ENCODE results near the gene FAM110D.

FAM110D gene

DNA sequence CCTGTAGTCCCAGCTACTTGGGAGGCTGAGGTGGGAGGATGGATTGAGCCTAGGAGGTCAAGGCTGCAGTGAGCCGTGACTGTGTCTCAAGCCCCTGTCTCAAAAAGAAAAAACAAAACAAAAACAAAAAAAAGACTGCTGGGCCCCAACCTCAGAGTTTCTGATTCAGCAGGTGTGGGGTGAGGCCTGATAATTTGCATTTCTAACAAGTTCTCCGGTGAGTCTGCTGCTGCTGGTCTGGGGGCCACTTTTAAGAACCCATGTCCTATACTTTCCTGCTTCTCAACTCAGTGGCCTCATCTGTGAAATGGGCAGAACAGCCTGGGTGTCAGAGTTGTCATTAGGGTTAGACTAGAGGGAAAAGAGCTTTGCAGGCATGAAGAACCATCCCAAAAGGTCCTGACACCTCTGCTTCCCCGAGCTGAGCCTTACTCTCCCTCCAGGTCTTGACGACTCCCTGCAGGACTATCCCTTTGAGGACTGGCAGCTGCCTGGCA is 21.2 kb downstream of the FAM110D start:
- no peak for TF ChIP-seq FOXM1 (IDR thresholded peaks at IDR 0.05; ENCODE audit: borderline replicate concordance)
- DNase-seq (ENCODE audit: extremely low spot score): no peak
- POLR2A ChIA-PET: interaction anchor here (2.2 to 4.0 kb wide), 2 partner anchors 10 to 54 kb away, joined by 6 to 15 read pairs; partner anchors contain the start of genes CEP85 and ZNF593
- CTCF ChIA-PET: no interaction called here

DNA sequence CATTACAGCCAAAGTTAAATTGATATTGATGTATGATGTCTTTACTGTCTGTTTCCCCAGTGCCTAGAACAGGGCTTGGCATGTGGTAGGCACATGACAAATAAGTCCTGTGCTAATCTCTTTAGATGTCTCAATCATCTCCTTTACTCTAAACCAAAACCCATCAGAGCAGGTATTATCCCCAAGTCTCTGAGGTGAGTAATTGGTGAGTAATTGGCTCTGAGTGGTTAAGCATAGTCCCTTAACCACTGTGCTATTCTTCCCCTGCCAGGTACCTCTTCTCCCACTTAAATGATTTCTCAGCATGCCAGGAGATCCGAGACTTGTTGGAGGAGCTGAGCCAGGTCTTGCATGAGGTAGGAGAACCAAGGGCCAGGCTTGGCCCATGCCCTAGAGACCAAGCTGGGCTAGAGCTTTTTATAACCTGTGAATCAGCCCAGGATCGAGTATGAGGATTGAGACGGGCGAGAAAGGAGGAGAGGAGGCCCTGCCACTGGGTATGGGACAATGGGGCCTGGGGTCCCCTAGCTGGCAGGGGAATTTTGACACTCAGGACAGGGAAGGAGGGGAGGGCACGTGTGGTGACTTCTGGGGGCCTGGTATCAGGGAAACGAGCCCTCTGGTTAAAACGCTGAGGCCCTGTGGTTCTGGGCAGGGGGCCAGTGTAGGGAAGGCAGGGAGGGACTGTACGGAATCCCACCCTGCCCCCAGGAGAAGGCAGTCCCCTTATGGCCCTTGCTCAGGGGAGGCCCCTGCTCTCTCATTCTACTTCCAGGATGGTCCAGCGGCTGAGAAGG is 22.9 kb downstream of the FAM110D start:
- TF ChIP-seq FOXK2 (IDR thresholded peaks at IDR 0.05) (no peak), LEF1 (IDR thresholded peaks at IDR 0.05; ENCODE audit: borderline replicate concordance) (no peak), ZNF384 (IDR thresholded peaks at IDR 0.05) (no peak), BHLHE40 (IDR thresholded peaks at IDR 0.05; ENCODE audit: borderline replicate concordance) (no peak), FOXM1 (IDR thresholded peaks at IDR 0.05; ENCODE audit: borderline replicate concordance) (no peak), SP1 (IDR thresholded peaks at IDR 0.05) (no peak), NFRKB (IDR thresholded peaks at IDR 0.05) (no peak), HDGF (IDR thresholded peaks at IDR 0.05; ENCODE audit: borderline replicate concordance) (no peak), ELF4 (IDR thresholded peaks at IDR 0.05) (no peak), FOXA1 (IDR thresholded peaks at IDR 0.05) (no peak), CTBP1 (IDR thresholded peaks at IDR 0.05; ENCODE audit: borderline replicate concordance) (no peak), SUZ12 (IDR thresholded peaks at IDR 0.05) (no peak), TARDBP (IDR thresholded peaks at IDR 0.05) (no peak), ARNT (IDR thresholded peaks at IDR 0.05) (no peak)
- TF ChIP-seq, protein P1, sequence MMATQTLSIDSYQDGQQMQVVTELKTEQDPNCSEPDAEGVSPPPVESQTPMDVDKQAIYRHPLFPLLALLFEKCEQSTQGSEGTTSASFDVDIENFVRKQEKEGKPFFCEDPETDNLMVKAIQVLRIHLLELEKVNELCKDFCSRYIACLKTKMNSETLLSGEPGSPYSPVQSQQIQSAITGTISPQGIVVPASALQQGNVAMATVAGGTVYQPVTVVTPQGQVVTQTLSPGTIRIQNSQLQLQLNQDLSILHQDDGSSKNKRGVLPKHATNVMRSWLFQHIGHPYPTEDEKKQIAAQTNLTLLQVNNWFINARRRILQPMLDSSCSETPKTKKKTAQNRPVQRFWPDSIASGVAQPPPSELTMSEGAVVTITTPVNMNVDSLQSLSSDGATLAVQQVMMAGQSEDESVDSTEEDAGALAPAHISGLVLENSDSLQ (IDR thresholded peaks at IDR 0.05): no peak
- ChIA-PET CTCF (interaction anchor here (1.0 kb wide), 1 partner anchor 52 kb away, joined by 3 read pairs; the partner anchor contains the start of gene CEP85), POLR2A (interaction anchor here (1.6 to 4.0 kb wide), 2 partner anchors 12 kb away, joined by 5 to 15 read pairs; partner anchors contain the start of gene ZNF593)
- no peak for DNase-seq (ENCODE audit: extremely low spot score)

DNA sequence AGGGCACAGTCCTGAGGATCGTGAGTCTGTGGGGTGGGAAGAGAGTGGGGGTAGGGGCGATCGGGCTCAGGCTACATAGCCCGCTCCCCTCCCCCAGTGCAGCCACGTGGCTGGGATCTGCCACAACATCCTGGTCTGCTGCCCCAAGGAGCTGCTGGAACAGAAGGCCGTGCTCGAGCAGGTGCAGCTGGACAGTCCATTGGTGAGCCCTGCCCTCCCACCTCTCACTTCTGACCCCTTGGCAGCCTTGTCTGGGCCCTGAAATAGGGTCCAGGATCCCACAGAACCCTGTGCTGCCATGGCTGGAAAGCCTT is 23.5 kb downstream of the FAM110D start:
- ChIA-PET CTCF (no interaction called here), POLR2A (interaction anchor here (1.6 kb wide), 1 partner anchor 12 kb away, joined by 5 read pairs; the partner anchor contains the start of gene ZNF593)
- no peak for TF ChIP-seq CTBP1 (IDR thresholded peaks at IDR 0.05; ENCODE audit: borderline replicate concordance)
- TF ChIP-seq ELF4 (IDR thresholded peaks at IDR 0.05): no peak
- no peak for TF ChIP-seq ZNF384 (IDR thresholded peaks at IDR 0.05)
- TF ChIP-seq NFRKB (IDR thresholded peaks at IDR 0.05): no peak
- no peak for DNase-seq (ENCODE audit: extremely low spot score)

DNA sequence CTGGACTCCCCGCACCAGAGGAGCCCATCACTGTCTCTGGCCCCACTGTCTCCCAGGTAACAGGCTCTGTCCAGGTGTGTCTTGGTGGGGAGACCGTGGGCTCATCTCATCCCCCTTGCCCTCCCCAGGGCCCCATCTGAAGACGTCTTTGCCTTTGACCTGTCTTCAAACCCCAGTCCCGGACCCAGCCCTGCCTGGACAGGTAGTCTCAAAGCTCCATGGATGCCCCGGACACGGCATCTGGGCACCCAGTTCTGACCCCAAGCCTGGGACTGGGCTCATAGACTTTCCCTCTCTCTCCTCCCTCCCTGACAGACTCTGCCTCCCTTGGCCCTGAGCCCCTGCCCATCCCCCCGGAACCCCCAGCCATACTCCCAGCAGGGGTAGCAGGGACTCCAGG is 25.2 kb downstream of the FAM110D start:
- POLR2A ChIA-PET: no interaction called here
- DNase-seq (ENCODE audit: extremely low spot score): no peak
- no peak for TF ChIP-seq SUZ12 (IDR thresholded peaks at IDR 0.05)
- no peak for TF ChIP-seq FOXM1 (IDR thresholded peaks at IDR 0.05; ENCODE audit: borderline replicate concordance)
- TF ChIP-seq LEF1 (IDR thresholded peaks at IDR 0.05; ENCODE audit: borderline replicate concordance): no peak
- no peak for TF ChIP-seq L3MBTL2 (conservative IDR thresholded peaks at IDR 0.05)
- TF ChIP-seq FOXK2 (IDR thresholded peaks at IDR 0.05): no peak
- no peak for TF ChIP-seq HDGF (IDR thresholded peaks at IDR 0.05; ENCODE audit: borderline replicate concordance)
- no peak for TF ChIP-seq FOXA1 (IDR thresholded peaks at IDR 0.05)
- TF ChIP-seq, protein P1 (IDR thresholded peaks at IDR 0.05): no peak
- no peak for TF ChIP-seq CTBP1 (IDR thresholded peaks at IDR 0.05; ENCODE audit: borderline replicate concordance)
- TF ChIP-seq ARNT (IDR thresholded peaks at IDR 0.05): no peak
- no peak for TF ChIP-seq ELF4 (IDR thresholded peaks at IDR 0.05)
- TF ChIP-seq BHLHE40 (IDR thresholded peaks at IDR 0.05; ENCODE audit: borderline replicate concordance): no peak
- no peak for TF ChIP-seq NFRKB (IDR thresholded peaks at IDR 0.05)
- no peak for TF ChIP-seq ZNF384 (IDR thresholded peaks at IDR 0.05)
- no peak for TF ChIP-seq SP1 (IDR thresholded peaks at IDR 0.05)
- no peak for TF ChIP-seq TARDBP (IDR thresholded peaks at IDR 0.05)
- CTCF ChIA-PET: no interaction called here

DNA sequence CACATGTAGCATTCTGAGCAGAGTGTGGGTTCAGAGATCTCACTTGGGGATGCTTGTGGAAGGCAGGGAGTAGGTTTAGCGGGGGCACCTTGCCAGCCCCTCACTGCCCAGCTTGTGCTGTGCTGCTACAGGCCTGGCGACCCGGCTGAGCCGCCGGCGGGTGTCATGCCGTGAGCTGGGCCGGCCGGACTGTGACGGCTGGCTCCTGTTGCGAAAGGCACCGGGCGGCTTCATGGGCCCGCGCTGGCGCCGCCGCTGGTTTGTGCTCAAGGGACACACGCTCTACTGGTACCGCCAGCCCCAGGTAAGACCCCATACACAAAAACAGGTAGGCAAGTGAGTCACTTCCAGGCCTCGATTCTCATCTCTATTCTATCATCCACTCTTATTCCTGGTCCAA is 26.0 kb downstream of the FAM110D start:
- TF ChIP-seq NFRKB (IDR thresholded peaks at IDR 0.05): no peak
- DNase-seq (ENCODE audit: extremely low spot score): no peak
- CTCF ChIA-PET: no interaction called here
- POLR2A ChIA-PET: no interaction called here

DNA sequence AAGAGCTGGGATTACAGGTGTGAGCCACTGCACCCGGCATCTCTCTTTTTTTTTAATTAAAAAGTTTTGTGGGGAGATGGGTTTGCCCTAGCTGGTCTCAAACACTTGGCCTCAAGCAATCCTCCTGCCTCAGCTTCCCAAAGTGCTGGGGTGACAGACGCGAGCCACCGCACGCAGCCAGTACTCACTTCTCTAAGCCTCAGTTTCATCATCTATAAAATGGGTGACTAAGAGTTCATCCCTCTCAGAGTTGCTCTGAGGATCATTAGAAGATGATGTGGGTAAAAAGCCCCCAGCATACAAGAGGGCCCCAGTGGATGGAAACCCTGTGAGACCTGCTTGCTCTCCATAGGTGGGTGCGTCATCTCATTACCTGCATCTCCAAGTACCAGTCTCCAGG is 29.0 kb downstream of the FAM110D start:
- DNase-seq (ENCODE audit: extremely low spot score): no peak
- TF ChIP-seq NFRKB (IDR thresholded peaks at IDR 0.05): no peak
- ChIA-PET POLR2A (interaction anchor here (0.6 to 1.1 kb wide), 2 partner anchors 16 to 46 kb away, joined by 3 read pairs; partner anchors contain the start of genes CEP85 and ZNF593OS), CTCF (no interaction called here)

DNA sequence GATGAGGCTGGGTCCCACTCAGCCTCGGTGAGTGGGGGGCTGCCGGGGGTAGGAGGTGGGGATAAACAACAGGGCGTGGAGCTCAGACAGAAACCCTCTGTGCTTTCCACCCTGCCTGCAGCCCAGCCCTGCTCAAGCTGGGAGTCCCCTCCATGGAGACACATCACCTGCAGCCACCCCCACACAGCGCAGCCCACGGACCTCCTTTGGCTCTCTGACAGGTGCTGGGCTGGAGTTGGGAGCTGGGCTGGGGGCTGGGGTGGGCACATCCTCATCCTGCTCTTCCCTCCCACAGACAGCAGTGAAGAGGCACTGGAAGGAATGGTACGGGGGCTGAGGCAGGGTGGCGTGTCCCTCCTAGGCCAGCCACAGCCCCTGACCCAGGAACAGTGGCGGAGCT is 29.6 kb downstream of the FAM110D start:
- ChIA-PET CTCF (no interaction called here), POLR2A (interaction anchor here (2.8 kb wide), 1 partner anchor 19 kb away, joined by 8 read pairs; the partner anchor contains the start of gene ZNF593)
- DNase-seq (ENCODE audit: extremely low spot score): no peak
- TF ChIP-seq SUZ12 (IDR thresholded peaks at IDR 0.05) (no peak), BHLHE40 (IDR thresholded peaks at IDR 0.05; ENCODE audit: borderline replicate concordance) (no peak)
